Measurements from ENCODE around the gene DACH1.

DACH1 gene

DNA sequence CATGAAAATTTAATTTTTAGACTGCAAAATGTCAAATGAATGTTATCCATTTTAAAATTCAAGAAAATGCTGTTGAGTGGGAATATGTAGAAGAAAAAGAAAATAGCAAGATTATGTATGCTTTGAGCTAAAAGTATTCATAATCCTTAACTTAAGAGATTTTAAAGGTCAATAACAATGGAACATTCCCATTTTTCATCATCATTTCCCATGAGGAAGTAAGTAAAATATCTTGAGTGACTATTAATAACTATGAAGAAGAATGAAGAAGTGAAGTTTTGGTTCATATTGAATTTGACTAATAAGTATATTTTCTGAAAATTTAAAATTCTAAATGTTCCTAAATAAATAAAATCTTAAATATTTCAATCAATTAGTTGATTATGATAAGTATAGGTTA is 273.4 kb downstream of the DACH1 start:
- TF ChIP-seq, protein P1, sequence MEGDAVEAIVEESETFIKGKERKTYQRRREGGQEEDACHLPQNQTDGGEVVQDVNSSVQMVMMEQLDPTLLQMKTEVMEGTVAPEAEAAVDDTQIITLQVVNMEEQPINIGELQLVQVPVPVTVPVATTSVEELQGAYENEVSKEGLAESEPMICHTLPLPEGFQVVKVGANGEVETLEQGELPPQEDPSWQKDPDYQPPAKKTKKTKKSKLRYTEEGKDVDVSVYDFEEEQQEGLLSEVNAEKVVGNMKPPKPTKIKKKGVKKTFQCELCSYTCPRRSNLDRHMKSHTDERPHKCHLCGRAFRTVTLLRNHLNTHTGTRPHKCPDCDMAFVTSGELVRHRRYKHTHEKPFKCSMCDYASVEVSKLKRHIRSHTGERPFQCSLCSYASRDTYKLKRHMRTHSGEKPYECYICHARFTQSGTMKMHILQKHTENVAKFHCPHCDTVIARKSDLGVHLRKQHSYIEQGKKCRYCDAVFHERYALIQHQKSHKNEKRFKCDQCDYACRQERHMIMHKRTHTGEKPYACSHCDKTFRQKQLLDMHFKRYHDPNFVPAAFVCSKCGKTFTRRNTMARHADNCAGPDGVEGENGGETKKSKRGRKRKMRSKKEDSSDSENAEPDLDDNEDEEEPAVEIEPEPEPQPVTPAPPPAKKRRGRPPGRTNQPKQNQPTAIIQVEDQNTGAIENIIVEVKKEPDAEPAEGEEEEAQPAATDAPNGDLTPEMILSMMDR (IDR thresholded peaks at IDR 0.05; ENCODE audit: low read depth, low read length): no peak
- in situ Hi-C loops (cut with HindIII; ENCODE audit: low sequenced_read_pairs): no loop called here
- H3K4me3 ChIP-seq (ENCODE audit: low read depth, low read length): no peak overlapping the region
- no peak for DNase-seq (ENCODE audit: low read depth, low spot score)

- no peak overlapping the region for H3K4me3 ChIP-seq (ENCODE audit: low read depth, low read length)
- TF ChIP-seq, protein P1 (IDR thresholded peaks at IDR 0.05; ENCODE audit: low read depth, low read length): no peak
- no peak for DNase-seq (ENCODE audit: low read depth, low spot score)
- in situ Hi-C loops (cut with HindIII; ENCODE audit: low sequenced_read_pairs): no loop called here
Observed at GRCh38 chr13:71591374-71591773, 275.6 kb downstream of the DACH1 start.

DNA sequence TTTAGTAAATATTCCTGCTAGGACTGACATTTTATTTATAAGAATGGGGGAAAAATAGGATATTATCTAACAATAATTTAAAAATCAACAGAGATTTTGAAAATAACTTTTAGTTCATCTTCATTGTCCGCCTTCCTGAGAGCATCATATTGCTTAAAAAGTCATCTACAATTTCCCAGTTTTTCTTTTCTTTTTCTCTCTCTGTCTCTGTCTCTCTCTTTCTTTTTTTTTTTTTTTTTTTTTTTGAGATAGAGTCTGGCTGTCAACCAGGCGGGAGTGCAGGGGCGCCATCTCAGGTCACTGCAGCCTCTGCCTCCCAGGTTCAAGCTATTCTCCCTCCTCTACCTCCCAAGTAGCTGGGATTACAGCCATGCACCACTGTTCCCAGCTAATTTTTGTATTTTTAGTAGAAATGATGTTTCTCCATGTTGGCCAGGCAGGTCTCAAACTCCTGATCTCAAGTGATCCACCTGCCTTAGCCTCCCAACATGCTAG is 276.3 kb downstream of the DACH1 start:
- no peak overlapping the region for H3K4me3 ChIP-seq (ENCODE audit: low read depth, low read length)
- in situ Hi-C loops (cut with HindIII; ENCODE audit: low sequenced_read_pairs): no loop called here
- TF ChIP-seq, protein P1 (IDR thresholded peaks at IDR 0.05; ENCODE audit: low read depth, low read length): no peak
- DNase-seq (ENCODE audit: low read depth, low spot score): no peak

GRCh38 chr13:71589032-71589431 is 278.0 kb downstream of the DACH1 start:
- in situ Hi-C loops (cut with HindIII; ENCODE audit: low sequenced_read_pairs): no loop called here
- TF ChIP-seq, protein P1 (IDR thresholded peaks at IDR 0.05; ENCODE audit: low read depth, low read length): no peak
- DNase-seq (ENCODE audit: low read depth, low spot score): no peak
- H3K4me3 ChIP-seq (ENCODE audit: low read depth, low read length): no peak overlapping the region

DNA sequence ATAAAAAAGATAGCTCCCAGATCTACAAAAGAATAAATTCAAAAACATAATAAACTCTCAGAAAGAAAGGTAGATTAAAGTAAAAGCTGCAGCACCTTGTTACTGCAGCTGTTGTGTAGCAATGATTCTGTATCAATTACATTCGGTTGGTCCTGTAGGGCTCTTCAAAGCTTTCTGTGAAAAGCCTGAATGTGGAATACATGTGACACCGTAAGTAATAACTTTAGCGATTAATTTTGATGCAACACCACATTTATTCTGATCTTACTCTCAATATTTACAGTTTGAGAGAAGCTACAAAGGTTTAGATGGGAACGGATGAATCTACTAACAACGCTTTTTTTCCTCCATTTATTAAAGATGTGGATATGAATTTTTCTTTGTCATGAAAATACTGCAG is 279.2 kb downstream of the DACH1 start:
- no peak overlapping the region for H3K4me3 ChIP-seq (ENCODE audit: low read depth, low read length)

GRCh38 chr13:71587193-71587592 is 279.8 kb downstream of the DACH1 start:
- in situ Hi-C loops (cut with HindIII; ENCODE audit: low sequenced_read_pairs): no loop called here
- TF ChIP-seq, protein P1 (IDR thresholded peaks at IDR 0.05; ENCODE audit: low read depth, low read length): no peak
- no peak for DNase-seq (ENCODE audit: low read depth, low spot score)
- H3K4me3 ChIP-seq (ENCODE audit: low read depth, low read length): no peak overlapping the region

More for the DNA sequence above, 279.2 kb downstream of the DACH1 start:
- DNase-seq (ENCODE audit: low read depth, low spot score): no peak
- in situ Hi-C loops (cut with HindIII; ENCODE audit: low sequenced_read_pairs): no loop called here
- TF ChIP-seq, protein P1 (IDR thresholded peaks at IDR 0.05; ENCODE audit: low read depth, low read length): no peak

DNA sequence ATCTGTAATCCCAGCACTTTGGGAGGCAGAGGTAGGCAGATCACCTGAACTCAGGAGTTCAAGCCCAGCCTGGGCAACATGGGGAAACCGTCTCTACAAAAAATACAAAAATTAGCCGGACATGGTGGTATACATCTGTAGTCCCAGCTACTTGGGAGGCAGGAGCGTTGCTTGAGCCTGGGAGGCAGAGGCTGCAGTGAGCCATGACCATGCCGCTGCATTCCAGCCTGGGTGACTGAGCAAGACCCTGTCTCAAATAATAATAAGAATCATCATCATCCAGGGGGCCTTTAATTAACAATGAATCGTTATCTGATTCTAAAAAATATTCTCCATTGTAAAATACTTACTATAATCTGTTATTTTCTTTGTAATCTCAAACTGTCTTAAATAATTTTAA is 283.4 kb downstream of the DACH1 start:
- TF ChIP-seq, protein P1 (IDR thresholded peaks at IDR 0.05; ENCODE audit: low read depth, low read length): no peak
- H3K4me3 ChIP-seq (ENCODE audit: low read depth, low read length): no peak overlapping the region
- no peak for DNase-seq (ENCODE audit: low read depth, low spot score)
- in situ Hi-C loops (cut with HindIII; ENCODE audit: low sequenced_read_pairs): no loop called here

Data from astrocyte of the spinal cord (primary cell).